Uterus (tissue), 2 donors: ENCODE data around the gene TMEM181.
"Not testable (repeated sequence)": the region's sequence is repeated elsewhere in the genome, so short reads cannot be mapped to it uniquely, and the experiment has no call there.

ENCODE experiments used
- POLR2A ChIP-seq, 2 donors: fragments of 450-650 bp; IDR thresholded peaks; one replicate each; pipeline ENCODE4 v1.6.1; 2016; ENCODE audit warnings: antibody characterized with exemption in 2 of 2, mild to moderate bottlenecking in 1 of 2, moderate library complexity in 1 of 2
- TF ChIP-seq, protein P1 (sequence below), 4 experiments: fragments of 200-600 bp in 2 of 4; fragments of 450-650 bp in 2 of 4; sonication (generic) in 2 of 4; IDR thresholded peaks; one replicate each; pipeline ENCODE4 v1.5.1; 2016 to 2019; ENCODE audit warnings: antibody characterized with exemption in 4 of 4, mild to moderate bottlenecking in 2 of 4, moderate library complexity in 1 of 4

DNA sequence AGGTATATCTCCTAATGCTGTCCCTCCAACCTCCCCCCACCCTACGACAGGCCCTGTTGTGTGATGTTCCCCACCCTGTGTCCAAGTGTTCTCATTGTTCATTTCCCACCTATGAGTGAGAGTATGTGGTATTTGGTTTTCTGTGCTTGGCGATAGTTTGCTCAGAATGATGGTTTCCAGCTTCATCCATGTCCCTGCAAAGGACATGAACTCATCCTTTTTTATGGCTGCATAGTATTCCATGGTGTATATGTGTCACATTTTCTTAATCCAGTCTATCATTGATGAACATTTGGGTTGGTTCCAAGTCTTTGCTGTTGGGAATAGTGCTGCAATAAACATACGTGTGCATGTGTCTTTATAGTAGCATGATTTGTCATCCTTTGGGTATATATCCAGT lies 54.7 kb downstream of the TMEM181 start:
- TF ChIP-seq, protein P1, sequence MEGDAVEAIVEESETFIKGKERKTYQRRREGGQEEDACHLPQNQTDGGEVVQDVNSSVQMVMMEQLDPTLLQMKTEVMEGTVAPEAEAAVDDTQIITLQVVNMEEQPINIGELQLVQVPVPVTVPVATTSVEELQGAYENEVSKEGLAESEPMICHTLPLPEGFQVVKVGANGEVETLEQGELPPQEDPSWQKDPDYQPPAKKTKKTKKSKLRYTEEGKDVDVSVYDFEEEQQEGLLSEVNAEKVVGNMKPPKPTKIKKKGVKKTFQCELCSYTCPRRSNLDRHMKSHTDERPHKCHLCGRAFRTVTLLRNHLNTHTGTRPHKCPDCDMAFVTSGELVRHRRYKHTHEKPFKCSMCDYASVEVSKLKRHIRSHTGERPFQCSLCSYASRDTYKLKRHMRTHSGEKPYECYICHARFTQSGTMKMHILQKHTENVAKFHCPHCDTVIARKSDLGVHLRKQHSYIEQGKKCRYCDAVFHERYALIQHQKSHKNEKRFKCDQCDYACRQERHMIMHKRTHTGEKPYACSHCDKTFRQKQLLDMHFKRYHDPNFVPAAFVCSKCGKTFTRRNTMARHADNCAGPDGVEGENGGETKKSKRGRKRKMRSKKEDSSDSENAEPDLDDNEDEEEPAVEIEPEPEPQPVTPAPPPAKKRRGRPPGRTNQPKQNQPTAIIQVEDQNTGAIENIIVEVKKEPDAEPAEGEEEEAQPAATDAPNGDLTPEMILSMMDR (IDR thresholded peaks at IDR 0.05) = not testable (repeated sequence)
- TF ChIP-seq POLR2A (IDR thresholded peaks at IDR 0.05) = not testable (repeated sequence)
